CD4-positive, alpha-beta T cell treated with Interferon alpha-2 for 1 hour (primary cell): ENCODE measurements around the gene UGT1A5.

Experiments
- DNase-seq, 2 donors: peaks; one replicate each; pipeline ENCODE4 v3.0.0-alpha.2; 2020 to 2022

The UGT1A5 gene

GRCh38 chr2:233789554-233789953, 76.8 kb downstream of the UGT1A5 start:
- DNase-seq, result no peak

GRCh38 chr2:233791151-233791882, 78.6 kb downstream of the UGT1A5 start:
- no peak for DNase-seq

- DNase-seq, result no peak
Measured at GRCh38 chr2:233791883-233792329, 79.2 kb downstream of the UGT1A5 start.

- DNase-seq, result no peak
Measured at GRCh38 chr2:233792720-233793119, 80.0 kb downstream of the UGT1A5 start.

- no peak for DNase-seq
Measured at GRCh38 chr2:233793465-233794127, 80.9 kb downstream of the UGT1A5 start.

GRCh38 chr2:233794128-233794658, 81.5 kb downstream of the UGT1A5 start:
- DNase-seq, result no peak

- DNase-seq, result no peak
Measured at GRCh38 chr2:233795735-233796171, 83.0 kb downstream of the UGT1A5 start.

GRCh38 chr2:233796254-233796653, 83.5 kb downstream of the UGT1A5 start:
- no peak for DNase-seq

GRCh38 chr2:233798335-233799086, 85.8 kb downstream of the UGT1A5 start:
- no peak for DNase-seq

- DNase-seq, result no peak
Measured at GRCh38 chr2:233799087-233799665, 86.5 kb downstream of the UGT1A5 start.

GRCh38 chr2:233799716-233800115, 87.0 kb downstream of the UGT1A5 start:
- no peak for DNase-seq

- DNase-seq, result no peak
Measured at GRCh38 chr2:233800208-233800607, 87.5 kb downstream of the UGT1A5 start.

- no peak for DNase-seq
Measured at GRCh38 chr2:233801357-233802131, 88.8 kb downstream of the UGT1A5 start.

GRCh38 chr2:233802132-233802815, 89.6 kb downstream of the UGT1A5 start:
- DNase-seq, result no peak

- DNase-seq, result no peak
Measured at GRCh38 chr2:233803292-233803911, 90.7 kb downstream of the UGT1A5 start.

- no peak for DNase-seq
Measured at GRCh38 chr2:233803994-233804393, 91.3 kb downstream of the UGT1A5 start.

GRCh38 chr2:233807215-233807865, 94.6 kb downstream of the UGT1A5 start:
- DNase-seq, result no peak

GRCh38 chr2:233807966-233808935, 95.5 kb downstream of the UGT1A5 start:
- DNase-seq, result no peak

GRCh38 chr2:233810385-233810784, 97.7 kb downstream of the UGT1A5 start:
- no peak for DNase-seq
